DND-41 (cell line): ENCODE measurements around the gene EDNRA.

ENCODE experiments used
- EZH2 ChIP-seq: IDR thresholded peaks from 3 replicates; pipeline ENCODE4 v1.6.1; 2012; ENCODE audit warnings: borderline replicate concordance, low read depth, mild to moderate bottlenecking, moderate library complexity, low read length, inconsistent platforms; ENCODE audit not compliant: severe bottlenecking
- TF ChIP-seq, protein P1 (sequence below): IDR thresholded peaks from 2 replicates; pipeline ENCODE4 v1.5.1; 2012; ENCODE audit warnings: borderline replicate concordance, low read length, moderate library complexity, mild to moderate bottlenecking; ENCODE audit not compliant: poor library complexity, severe bottlenecking; ENCODE audit errors: extremely low read depth

DNA sequence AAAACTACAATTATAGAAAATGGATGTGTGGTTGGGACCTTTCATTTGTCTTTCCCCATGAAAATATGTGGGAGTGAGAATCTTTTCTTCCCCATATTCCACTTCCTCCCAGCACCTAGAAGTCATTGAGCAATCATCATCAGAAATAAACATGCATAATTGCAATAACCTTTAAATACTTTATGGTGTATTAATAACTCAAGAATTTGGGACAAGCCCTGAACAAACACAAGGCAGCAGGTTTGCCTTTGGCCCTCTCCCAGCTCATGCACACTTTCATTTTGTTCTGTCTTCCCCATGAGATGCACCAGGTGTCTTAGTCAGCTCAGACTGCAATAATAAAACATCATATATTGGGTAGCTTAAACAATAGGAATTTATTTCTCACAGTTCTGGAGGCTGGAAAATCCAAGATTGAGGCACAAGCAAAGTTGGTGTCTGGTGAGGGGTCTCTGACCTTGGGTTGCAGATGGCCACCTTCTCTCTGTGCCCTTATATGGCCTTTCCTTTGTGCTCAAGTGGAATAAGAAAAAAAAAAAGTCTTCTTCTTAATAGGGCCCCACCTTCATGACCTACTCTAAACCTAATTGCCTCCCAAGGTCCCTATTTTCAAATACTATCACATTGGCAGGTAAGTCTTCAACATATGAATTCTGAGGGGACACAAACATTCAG lies 101.6 kb downstream of the EDNRA start:
- TF ChIP-seq, protein P1, sequence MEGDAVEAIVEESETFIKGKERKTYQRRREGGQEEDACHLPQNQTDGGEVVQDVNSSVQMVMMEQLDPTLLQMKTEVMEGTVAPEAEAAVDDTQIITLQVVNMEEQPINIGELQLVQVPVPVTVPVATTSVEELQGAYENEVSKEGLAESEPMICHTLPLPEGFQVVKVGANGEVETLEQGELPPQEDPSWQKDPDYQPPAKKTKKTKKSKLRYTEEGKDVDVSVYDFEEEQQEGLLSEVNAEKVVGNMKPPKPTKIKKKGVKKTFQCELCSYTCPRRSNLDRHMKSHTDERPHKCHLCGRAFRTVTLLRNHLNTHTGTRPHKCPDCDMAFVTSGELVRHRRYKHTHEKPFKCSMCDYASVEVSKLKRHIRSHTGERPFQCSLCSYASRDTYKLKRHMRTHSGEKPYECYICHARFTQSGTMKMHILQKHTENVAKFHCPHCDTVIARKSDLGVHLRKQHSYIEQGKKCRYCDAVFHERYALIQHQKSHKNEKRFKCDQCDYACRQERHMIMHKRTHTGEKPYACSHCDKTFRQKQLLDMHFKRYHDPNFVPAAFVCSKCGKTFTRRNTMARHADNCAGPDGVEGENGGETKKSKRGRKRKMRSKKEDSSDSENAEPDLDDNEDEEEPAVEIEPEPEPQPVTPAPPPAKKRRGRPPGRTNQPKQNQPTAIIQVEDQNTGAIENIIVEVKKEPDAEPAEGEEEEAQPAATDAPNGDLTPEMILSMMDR, result no peak
- no peak for TF ChIP-seq EZH2
